Keratinocyte (primary cell): Measurements from ENCODE around the gene WWC2. TPM values are rescaled to one million over a fixed set of nuclear protein-coding genes. Genes with fewer than 3 reads are reported as not detected.
"Not testable (repeated sequence)": the region's sequence is repeated elsewhere in the genome, so short reads cannot be mapped to it uniquely, and the experiment has no call there.

Experiments
- DNase-seq: peaks from one replicate; pipeline ENCODE4 v3.0.0-alpha.2; 2011; ENCODE audit warnings: low read depth, missing footprints, low spot score
- FAIRE-seq: peaks from 2 replicates; lab custom pipeline; 2011; peaks lifted over from hg19 to GRCh38; lab: Jason Lieb, UNC
- H2AFZ ChIP-seq: 2 replicates; pipeline ENCODE4 v1.6.0; 2012; ENCODE audit warnings: low read length, control low read depth, inconsistent platforms; ENCODE audit not compliant: control insufficient read depth
- H3K27ac ChIP-seq: 2 replicates; pipeline ENCODE4 v1.5.1; 2011; ENCODE audit warnings: low read length; ENCODE audit not compliant: control insufficient read depth, insufficient read depth
- H3K27me3 ChIP-seq: 3 replicates; pipeline ENCODE4 v1.6.0; 2011; ENCODE audit warnings: low read length; ENCODE audit not compliant: control insufficient read depth, insufficient read depth; ENCODE audit errors: extremely low read depth
- H3K36me3 ChIP-seq, 2 experiments: 2 replicates in 1 of 2; 3 replicates in 1 of 2; pipeline ENCODE4 v1.5.1; 2011; ENCODE audit warnings: low read length in 2 of 2, mild to moderate bottlenecking in 1 of 2; ENCODE audit not compliant: control insufficient read depth in 2 of 2, insufficient read depth in 2 of 2; ENCODE audit errors: extremely low read depth in 1 of 2
- H3K4me1 ChIP-seq: 3 replicates; pipeline ENCODE4 v1.5.1; 2011; ENCODE audit warnings: low read length; ENCODE audit not compliant: control insufficient read depth, insufficient read depth; ENCODE audit errors: extremely low read depth
- H3K4me2 ChIP-seq: 3 replicates; pipeline ENCODE4 v1.6.0; 2011; ENCODE audit warnings: low read depth, low read length; ENCODE audit not compliant: control insufficient read depth, insufficient read depth; ENCODE audit errors: extremely low read depth
- H3K4me3 ChIP-seq, 3 experiments: fragments of 200-600 bp in 1 of 3; sonication (generic) in 1 of 3; 2 replicates in 2 of 3; 3 replicates in 1 of 3; pipeline ENCODE4 v1.5.1; 2011 to 2016; ENCODE audit warnings: low read length in 3 of 3, mild to moderate bottlenecking in 3 of 3, control low read depth in 2 of 3, inconsistent platforms in 1 of 3, low read depth in 1 of 3, mixed read lengths in 1 of 3, mixed run types in 1 of 3, moderate library complexity in 1 of 3; ENCODE audit not compliant: control insufficient read depth in 2 of 3, insufficient read depth in 2 of 3; ENCODE audit errors: extremely low read depth in 1 of 3
- H3K79me2 ChIP-seq: 2 replicates; pipeline ENCODE4 v1.6.0; 2012; ENCODE audit warnings: low read length; ENCODE audit not compliant: control insufficient read depth, insufficient read depth
- H3K9ac ChIP-seq: 3 replicates; pipeline ENCODE4 v1.6.0; 2011; ENCODE audit warnings: low read length; ENCODE audit not compliant: control insufficient read depth, insufficient read depth; ENCODE audit errors: extremely low read depth
- H3K9me1 ChIP-seq: 3 replicates; pipeline ENCODE4 v1.6.0; 2011; ENCODE audit warnings: low read length; ENCODE audit not compliant: control insufficient read depth, insufficient read depth; ENCODE audit errors: extremely low read depth
- H3K9me3 ChIP-seq: 2 replicates; pipeline ENCODE4 v1.5.1; 2012; ENCODE audit warnings: low read depth, low read length; ENCODE audit not compliant: control insufficient read depth
- H4K20me1 ChIP-seq: 3 replicates; pipeline ENCODE4 v1.6.0; 2011; ENCODE audit warnings: low read length; ENCODE audit not compliant: control insufficient read depth, insufficient read depth; ENCODE audit errors: extremely low read depth
- EZH2 ChIP-seq: IDR thresholded peaks from one replicate; pipeline ENCODE4 v1.6.1; 2012; ENCODE audit warnings: inconsistent platforms, mild to moderate bottlenecking, low read length, moderate library complexity
- dilution Hi-C: fragments of 300-500 bp; cut with MboI; formaldehyde crosslinking; loops from one replicate; pipeline ENCODE4 v1.7.0; 2020; ENCODE audit warnings: low sequenced_read_pairs; ENCODE audit not compliant: extremely low pct_ligation_motif_present
- polyA plus RNA-seq, 5 experiments: library from polyadenylated mRNA; depleted of rRNA in 3 of 5; stranded (reverse) in 3 of 5; stranded (forward) in 1 of 5; unstranded in 1 of 5; fragments of >200 nt; gene quantifications; 1 replicate in 1 of 5; 2 replicates in 3 of 5; 3 replicates in 1 of 5; pipeline versions ENCODE4 v1.2.1 to v1.2.3, GENCODE V29; 2011 to 2012; ENCODE audit warnings: missing spikeins in 2 of 5, low read depth in 1 of 5, low replicate concordance in 1 of 5
- TF ChIP-seq, protein P1 (sequence below), 3 experiments: IDR thresholded peaks in 1 of 3; conservative IDR thresholded peaks in 1 of 3; optimal IDR thresholded peaks in 1 of 3; 2 replicates in 2 of 3; 3 replicates in 1 of 3; pipeline versions ENCODE3 to v1.5.1; 2011; ENCODE audit warnings: low read length in 3 of 3, mild to moderate bottlenecking in 3 of 3, moderate library complexity in 2 of 3, control low read depth in 1 of 3, inconsistent platforms in 1 of 3; ENCODE audit not compliant: insufficient read depth in 2 of 3; ENCODE audit errors: extremely low read depth in 1 of 3

The WWC2 gene
- polyA plus RNA-seq, 1 donor (not counting 4 experiments of a cell fraction or from before 2014, with no cell fraction given) = 15.4 TPM

DNA sequence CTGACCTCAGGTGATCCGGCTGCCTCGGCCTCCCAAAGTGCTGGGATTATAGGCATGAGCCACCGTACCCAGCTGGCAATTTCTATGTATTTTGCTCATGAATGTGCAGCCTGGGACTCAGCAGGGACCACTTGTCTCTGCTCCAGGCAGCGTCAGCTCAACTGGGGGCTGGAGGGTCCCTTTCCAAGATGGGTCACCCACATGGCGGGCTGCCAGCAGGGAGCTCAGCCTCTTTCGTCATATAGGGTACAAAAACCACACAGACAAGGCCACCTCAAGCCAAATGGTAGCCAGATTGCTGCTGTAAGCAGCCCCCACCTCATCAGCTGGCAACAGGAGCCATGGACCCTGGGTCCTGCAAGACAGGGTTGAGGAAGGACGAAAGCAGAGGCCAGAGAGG lies 225.6 kb downstream of the WWC2 start:
- Histone ChIP-seq H4K20me1 (no peaks in the 10 kb centered on the region), H3K36me3 (no peaks in the 10 kb centered on the region), H3K27me3 (no peaks in the 10 kb centered on the region), H3K79me2 (no peaks in the 10 kb centered on the region), H3K27ac (no peak overlapping the region), H3K9me3 (no peaks in the 10 kb centered on the region), H3K4me1 (no peaks in the 10 kb centered on the region), H3K4me3 (no peak overlapping the region), H2AFZ (no peak overlapping the region), H3K9me1 (no peaks in the 10 kb centered on the region), H3K9ac (no peak overlapping the region), H3K4me2 (no peak overlapping the region)
- TF ChIP-seq, protein P1, sequence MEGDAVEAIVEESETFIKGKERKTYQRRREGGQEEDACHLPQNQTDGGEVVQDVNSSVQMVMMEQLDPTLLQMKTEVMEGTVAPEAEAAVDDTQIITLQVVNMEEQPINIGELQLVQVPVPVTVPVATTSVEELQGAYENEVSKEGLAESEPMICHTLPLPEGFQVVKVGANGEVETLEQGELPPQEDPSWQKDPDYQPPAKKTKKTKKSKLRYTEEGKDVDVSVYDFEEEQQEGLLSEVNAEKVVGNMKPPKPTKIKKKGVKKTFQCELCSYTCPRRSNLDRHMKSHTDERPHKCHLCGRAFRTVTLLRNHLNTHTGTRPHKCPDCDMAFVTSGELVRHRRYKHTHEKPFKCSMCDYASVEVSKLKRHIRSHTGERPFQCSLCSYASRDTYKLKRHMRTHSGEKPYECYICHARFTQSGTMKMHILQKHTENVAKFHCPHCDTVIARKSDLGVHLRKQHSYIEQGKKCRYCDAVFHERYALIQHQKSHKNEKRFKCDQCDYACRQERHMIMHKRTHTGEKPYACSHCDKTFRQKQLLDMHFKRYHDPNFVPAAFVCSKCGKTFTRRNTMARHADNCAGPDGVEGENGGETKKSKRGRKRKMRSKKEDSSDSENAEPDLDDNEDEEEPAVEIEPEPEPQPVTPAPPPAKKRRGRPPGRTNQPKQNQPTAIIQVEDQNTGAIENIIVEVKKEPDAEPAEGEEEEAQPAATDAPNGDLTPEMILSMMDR (optimal IDR thresholded peaks at IDR 0.05 in 1 of 3, IDR thresholded peaks at IDR 0.05 in 1 of 3, conservative IDR thresholded peaks at IDR 0.05 in 1 of 3; ENCODE audit: extremely low read depth in 1 of 3, insufficient read depth in 2 of 3, low read length in 3 of 3) = no peak
- no peak for TF ChIP-seq EZH2
- dilution Hi-C loops = loop anchor here (10.0 kb wide), 1 partner anchor 80 kb away; no protein-coding TSS in a partner anchor
- FAIRE-seq = no peak
- no peak for DNase-seq

GRCh38 chr4:183326387-183326786 lies 227.3 kb downstream of the WWC2 start:
- not testable (repeated sequence) for H4K20me1 ChIP-seq, H3K27ac ChIP-seq, H3K4me2 ChIP-seq, H3K9me1 ChIP-seq, H3K4me3 ChIP-seq, H3K4me1 ChIP-seq, H3K27me3 ChIP-seq, H3K9ac ChIP-seq, H3K79me2 ChIP-seq, H3K9me3 ChIP-seq, H2AFZ ChIP-seq, DNase-seq, H3K36me3 ChIP-seq, FAIRE-seq
- dilution Hi-C loops = loop anchor here (10.0 kb wide), 1 partner anchor 78 kb away; no protein-coding TSS in a partner anchor

- H3K4me1 ChIP-seq = no peaks in the 10 kb centered on the region
- DNase-seq (no peak), FAIRE-seq (no peak)
- no peaks in the 10 kb centered on the region for H3K36me3 ChIP-seq
- no peaks in the 10 kb centered on the region for H4K20me1 ChIP-seq
- no peak for TF ChIP-seq EZH2
- TF ChIP-seq, protein P1 (optimal IDR thresholded peaks at IDR 0.05 in 1 of 3, IDR thresholded peaks at IDR 0.05 in 1 of 3, conservative IDR thresholded peaks at IDR 0.05 in 1 of 3; ENCODE audit: extremely low read depth in 1 of 3, insufficient read depth in 2 of 3, low read length in 3 of 3) = no peak
- no peak overlapping the region for H2AFZ ChIP-seq
- H3K9ac ChIP-seq = no peak overlapping the region
- dilution Hi-C loops = loop anchor here (10.0 kb wide), 1 partner anchor 78 kb away; no protein-coding TSS in a partner anchor
- no peaks in the 10 kb centered on the region for H3K27me3 ChIP-seq
- H3K79me2 ChIP-seq = no peaks in the 10 kb centered on the region
- no peak overlapping the region for H3K27ac ChIP-seq
- no peaks in the 10 kb centered on the region for H3K9me3 ChIP-seq
- H3K4me2 ChIP-seq = no peak overlapping the region
- H3K4me3 ChIP-seq = no peak overlapping the region
- H3K9me1 ChIP-seq = no peaks in the 10 kb centered on the region
These were observed 227.8 kb downstream of the WWC2 start for GRCh38 chr4:183326853-183327252.
